Measurements from ENCODE around the gene SNAP23. TPM values are rescaled to one million over a fixed set of nuclear protein-coding genes. Genes with fewer than 3 reads are reported as not detected.

The SNAP23 gene
- total RNA-seq, 1 donor from 2014 or later: 54.8 TPM

- TF ChIP-seq CTCF (conservative IDR thresholded peaks at IDR 0.05): no peak
- no peaks in the 10 kb centered on the region for H3K36me3 Mint-ChIP-seq (ENCODE audit: low read depth)
- no peaks in the 10 kb centered on the region for H3K9me3 Mint-ChIP-seq
- peak; percentile 73 for DNase-seq (ENCODE audit: low read depth, low spot score)
- H3K27me3 Mint-ChIP-seq (ENCODE audit: low read depth): peaks cover 3% of the 10 kb centered on the region
- H3K4me1 Mint-ChIP-seq: peaks cover 50% of the 10 kb centered on the region
- peak overlapping the region; percentile 17 for H3K27ac Mint-ChIP-seq (ENCODE audit: unreplicated experiment)
- H3K4me3 Mint-ChIP-seq: peak overlapping the region; percentile 84
Measured at GRCh38 chr15:42581272-42581730, 85.9 kb downstream of the SNAP23 start.

Other genes with a start within 250 kb of the SNAP23 start
- 15.2 and 17.1 TPM in 2 replicates for gene GANC, start 222.4 kb upstream of the SNAP23 start, total RNA-seq
- gene TMEM87A, start 222.2 kb upstream of the SNAP23 start, total RNA-seq: 33.0 and 34.8 TPM in 2 replicates
- gene CAPN3, start 136.1 kb upstream of the SNAP23 start, total RNA-seq: 2.2 and 2.7 TPM in 2 replicates
- 61.3 and 69.6 TPM in 2 replicates for gene ZNF106, start 4.5 kb upstream of the SNAP23 start, total RNA-seq
- 42.9 and 43.8 TPM in 2 replicates for gene LRRC57, start 53.2 kb downstream of the SNAP23 start, total RNA-seq
- 34.7 and 36.5 TPM in 2 replicates for gene HAUS2, start 53.2 kb downstream of the SNAP23 start, total RNA-seq
- gene STARD9, start 80.0 kb downstream of the SNAP23 start, total RNA-seq: 16.4 and 16.5 TPM in 2 replicates
- gene CDAN1, start 241.5 kb downstream of the SNAP23 start, total RNA-seq: 32.7 and 41.0 TPM in 2 replicates